HFFc6 (cell line): ENCODE data around the gene BBS5. TPM values are rescaled to one million over a fixed set of nuclear protein-coding genes. Genes with fewer than 3 reads are reported as not detected.

Experiments
- DNase-seq: peaks from one replicate; pipeline ENCODE4 v3.0.0-alpha.2; 2018
- H3K27ac Mint-ChIP-seq: 2 replicates; pipeline ENCODE4 v1.8.0; 2020; ENCODE audit warnings: mild to moderate bottlenecking, mixed read lengths
- H3K27me3 Mint-ChIP-seq: 2 replicates; pipeline ENCODE4 v1.8.0; 2021; ENCODE audit warnings: mild to moderate bottlenecking, moderate library complexity, mixed read lengths; ENCODE audit not compliant: insufficient read depth
- H3K36me3 Mint-ChIP-seq: 2 replicates; pipeline ENCODE4 v1.8.0; 2021; ENCODE audit warnings: low read depth, mixed read lengths
- H3K4me1 Mint-ChIP-seq: 2 replicates; pipeline ENCODE4 v1.8.0; 2020; ENCODE audit warnings: low read depth, mixed read lengths
- H3K4me3 Mint-ChIP-seq: 2 replicates; pipeline ENCODE4 v1.8.0; 2020; ENCODE audit warnings: mild to moderate bottlenecking, moderate library complexity, mixed read lengths
- H3K9me3 Mint-ChIP-seq: 2 replicates; pipeline ENCODE4 v1.8.0; 2020; ENCODE audit warnings: mild to moderate bottlenecking, mixed read lengths
- total RNA-seq, 6 experiments: library from RNA; stranded (reverse); fragmentation: NEBNext Ultra II Directional; extraction: Animal tissue kit (Norgen Biotek cat#: 25700); gene quantifications; 2 replicates in 1 of 6; 3 replicates in 5 of 6; pipeline ENCODE4 v1.2.3, GENCODE V29; 2021
- TF ChIP-seq, protein P1 (sequence below): fragments of 200-600 bp; sonication (generic); IDR thresholded peaks from 2 replicates; pipeline ENCODE4 v1.5.0; 2021; ENCODE audit warnings: antibody characterized with exemption, mild to moderate bottlenecking

The BBS5 gene
- total RNA-seq, 6 experiments from 2014 or later = 4.8 to 7.0 (median 6.0) TPM

DNA sequence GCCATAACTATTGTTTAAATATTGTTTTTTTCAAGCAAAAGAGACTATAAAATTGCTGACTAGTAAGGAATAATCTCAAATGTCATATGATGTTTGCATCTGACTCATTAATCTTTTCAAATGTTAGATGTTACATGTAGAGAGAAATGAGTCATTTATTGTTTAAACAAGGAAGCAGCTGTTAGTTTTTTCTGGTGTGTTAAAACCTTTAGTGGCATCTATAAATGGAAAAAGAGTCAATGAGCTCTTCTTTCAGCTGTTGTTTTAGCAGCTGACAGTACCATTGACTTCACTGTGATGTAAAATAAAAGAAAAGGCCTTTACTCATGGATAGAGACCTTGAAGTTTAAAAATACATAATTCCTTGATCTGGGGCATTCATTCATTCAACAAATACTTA lies 28.4 kb downstream of the BBS5 start:
- Mint-ChIP-seq H3K36me3 (peaks cover 10% of the 10 kb centered on the region; the same call in 1 of the 2 replicates), H3K27me3 (no peaks in the 10 kb centered on the region), H3K4me3 (no peak overlapping the region), H3K9me3 (no peaks in the 10 kb centered on the region), H3K27ac (0 out of 2 replicates have a peak overlapping the region, but pooled peaks have one; percentile 7), H3K4me1 (peaks cover 38% of the 10 kb centered on the region)
- peak; percentile 55 for DNase-seq
- TF ChIP-seq, protein P1, sequence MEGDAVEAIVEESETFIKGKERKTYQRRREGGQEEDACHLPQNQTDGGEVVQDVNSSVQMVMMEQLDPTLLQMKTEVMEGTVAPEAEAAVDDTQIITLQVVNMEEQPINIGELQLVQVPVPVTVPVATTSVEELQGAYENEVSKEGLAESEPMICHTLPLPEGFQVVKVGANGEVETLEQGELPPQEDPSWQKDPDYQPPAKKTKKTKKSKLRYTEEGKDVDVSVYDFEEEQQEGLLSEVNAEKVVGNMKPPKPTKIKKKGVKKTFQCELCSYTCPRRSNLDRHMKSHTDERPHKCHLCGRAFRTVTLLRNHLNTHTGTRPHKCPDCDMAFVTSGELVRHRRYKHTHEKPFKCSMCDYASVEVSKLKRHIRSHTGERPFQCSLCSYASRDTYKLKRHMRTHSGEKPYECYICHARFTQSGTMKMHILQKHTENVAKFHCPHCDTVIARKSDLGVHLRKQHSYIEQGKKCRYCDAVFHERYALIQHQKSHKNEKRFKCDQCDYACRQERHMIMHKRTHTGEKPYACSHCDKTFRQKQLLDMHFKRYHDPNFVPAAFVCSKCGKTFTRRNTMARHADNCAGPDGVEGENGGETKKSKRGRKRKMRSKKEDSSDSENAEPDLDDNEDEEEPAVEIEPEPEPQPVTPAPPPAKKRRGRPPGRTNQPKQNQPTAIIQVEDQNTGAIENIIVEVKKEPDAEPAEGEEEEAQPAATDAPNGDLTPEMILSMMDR = no peak

DNA sequence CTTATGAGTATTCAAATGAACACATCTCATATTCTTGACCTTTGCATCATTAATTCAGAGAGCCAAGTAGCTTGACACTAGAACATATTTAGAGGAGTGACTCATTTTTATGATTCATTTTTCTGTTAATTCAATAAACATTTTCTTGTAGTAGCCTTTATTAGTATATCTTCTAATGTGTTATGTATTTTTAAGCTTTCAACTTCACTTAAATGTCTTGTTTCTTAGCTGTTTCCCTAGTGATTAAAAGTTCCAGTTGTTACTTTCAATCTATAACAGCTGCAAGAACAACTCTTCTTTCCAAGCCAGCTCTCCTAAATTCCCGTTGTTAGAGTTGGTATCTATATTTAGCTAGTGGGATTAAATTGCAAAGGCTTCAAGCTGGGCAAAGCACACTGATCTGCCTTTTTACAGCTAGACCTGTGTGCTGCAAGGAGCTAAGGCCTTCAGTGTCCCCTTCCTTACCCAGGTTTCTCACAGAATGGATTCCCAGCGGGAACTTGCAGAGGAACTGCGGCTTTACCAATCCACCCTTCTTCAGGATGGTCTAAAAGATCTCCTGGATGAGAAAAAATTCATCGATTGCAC lies 30.1 kb downstream of the BBS5 start, which contains the start of gene KLHL41:
Gene KLHL41 (plus strand): TSS at position 405 of the 588 bp plus-strand sequence. CDS start 77 bp downstream, at position 482.
- H3K9me3 Mint-ChIP-seq = no peaks in the 10 kb centered on the region
- H3K27me3 Mint-ChIP-seq = no peaks in the 10 kb centered on the region
- peaks cover 6% of the 10 kb centered on the region; the same call in 1 of the 2 replicates for H3K36me3 Mint-ChIP-seq
- H3K4me3 Mint-ChIP-seq = no peak within 1 kb of the TSS
- DNase-seq = no peak
- H3K4me1 Mint-ChIP-seq = peaks cover 39% of the 10 kb centered on the region
- TF ChIP-seq, protein P1 = no peak
- H3K27ac Mint-ChIP-seq = no peak within 1 kb of the TSS

DNA sequence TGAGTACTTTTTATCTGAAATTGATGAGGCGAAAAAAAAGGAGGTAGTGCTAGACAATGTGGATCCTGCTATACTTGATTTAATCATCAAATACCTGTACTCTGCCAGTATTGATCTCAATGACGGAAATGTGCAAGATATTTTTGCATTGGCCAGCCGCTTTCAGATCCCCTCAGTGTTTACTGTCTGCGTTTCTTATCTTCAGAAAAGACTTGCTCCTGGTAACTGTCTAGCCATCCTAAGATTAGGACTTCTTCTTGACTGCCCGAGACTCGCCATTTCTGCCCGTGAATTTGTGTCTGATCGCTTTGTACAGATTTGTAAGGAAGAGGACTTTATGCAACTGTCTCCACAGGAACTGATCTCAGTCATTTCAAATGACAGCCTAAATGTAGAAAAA lies 30.7 kb downstream of the BBS5 start:
- Mint-ChIP-seq H3K9me3 (no peaks in the 10 kb centered on the region), H3K36me3 (0 out of 2 replicates have a peak, but pooled peaks cover 4% of the 10 kb centered on the region), H3K27me3 (no peaks in the 10 kb centered on the region), H3K27ac (no peak overlapping the region), H3K4me1 (peaks cover 39% of the 10 kb centered on the region), H3K4me3 (no peak overlapping the region)
- no peak for DNase-seq
- TF ChIP-seq, protein P1 = no peak

DNA sequence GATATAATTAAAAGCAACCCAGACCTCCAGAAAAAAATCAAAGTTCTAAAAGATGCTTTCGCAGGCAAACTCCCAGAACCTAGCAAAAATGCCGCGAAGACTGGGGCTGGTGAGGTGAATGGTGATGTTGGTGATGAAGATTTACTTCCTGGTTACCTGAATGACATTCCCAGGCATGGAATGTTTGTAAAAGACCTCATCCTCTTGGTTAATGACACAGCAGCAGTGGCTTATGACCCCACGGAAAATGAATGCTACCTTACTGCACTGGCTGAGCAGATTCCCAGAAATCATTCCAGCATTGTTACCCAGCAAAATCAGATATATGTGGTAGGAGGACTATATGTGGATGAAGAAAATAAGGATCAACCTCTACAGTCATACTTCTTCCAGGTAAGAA lies 31.2 kb downstream of the BBS5 start:
- Mint-ChIP-seq H3K9me3 (no peaks in the 10 kb centered on the region), H3K27ac (no peak overlapping the region), H3K4me1 (peaks cover 39% of the 10 kb centered on the region), H3K36me3 (0 out of 2 replicates have a peak, but pooled peaks cover 4% of the 10 kb centered on the region), H3K4me3 (no peak overlapping the region), H3K27me3 (no peaks in the 10 kb centered on the region)
- no peak for DNase-seq
- TF ChIP-seq, protein P1 = no peak

DNA sequence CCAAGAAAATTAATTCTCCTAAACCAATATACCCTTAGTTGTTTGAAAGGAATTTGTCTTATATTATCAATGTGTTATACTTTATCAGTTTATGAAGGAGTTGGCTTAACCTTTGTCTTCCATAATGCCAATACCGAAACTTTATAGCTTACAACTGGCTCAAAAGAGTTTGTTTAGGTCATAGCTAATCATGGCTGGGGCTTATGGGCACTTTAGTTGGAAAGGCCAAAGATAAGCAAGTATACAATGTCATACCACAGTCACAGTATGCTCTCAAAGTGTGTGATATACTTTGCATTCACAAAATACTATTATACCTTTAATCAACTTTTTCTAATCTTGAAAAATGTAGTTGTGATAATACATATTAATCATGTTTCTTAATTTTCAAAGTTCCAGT lies 32.5 kb downstream of the BBS5 start:
- Mint-ChIP-seq H3K36me3 (0 out of 2 replicates have a peak, but pooled peaks cover 4% of the 10 kb centered on the region), H3K27ac (no peak overlapping the region), H3K27me3 (no peaks in the 10 kb centered on the region), H3K4me1 (peaks cover 39% of the 10 kb centered on the region), H3K4me3 (no peak overlapping the region), H3K9me3 (no peaks in the 10 kb centered on the region)
- TF ChIP-seq, protein P1 = no peak
- no peak for DNase-seq
